Activated naive CD4-positive, alpha-beta T cell treated with anti-CD3 and anti-CD28 coated beads, Interleukin-2, amount 50 U/mL, for 16 hours (primary cell): ENCODE measurements around the gene ZER1.
"Not testable (repeated sequence)": the region's sequence is repeated elsewhere in the genome, so short reads cannot be mapped to it uniquely, and the experiment has no call there.

Experiments used
- DNase-seq: peaks from one replicate; pipeline ENCODE4 v3.0.0-alpha.2; 2020

The ZER1 gene

GRCh38 chr9:128786681-128787601, 15.2 kb upstream of the ZER1 start, which contains the start of gene TBC1D13:
Gene TBC1D13 (plus strand): TSS chr9:128787253. CDS start chr9:128787354, 101 bp downstream.
- peak; percentile 88 for DNase-seq

- no peak for DNase-seq
Observed at GRCh38 chr9:128785427-128785826, 13.7 kb upstream of the ZER1 start.

GRCh38 chr9:128782669-128783068, 10.9 kb upstream of the ZER1 start:
- no peak for DNase-seq

GRCh38 chr9:128781187-128782070, 9.7 kb upstream of the ZER1 start:
- no peak for DNase-seq

GRCh38 chr9:128780093-128780492, 8.4 kb upstream of the ZER1 start:
- DNase-seq = not testable (repeated sequence)

GRCh38 chr9:128774804-128775203, 3.1 kb upstream of the ZER1 start:
- DNase-seq = no peak

GRCh38 chr9:128773049-128773448, 1.3 kb upstream of the ZER1 start:
- DNase-seq = no peak

GRCh38 chr9:128771094-128771721, 519 bp downstream of the ZER1 start:
- no peak for DNase-seq

- no peak for DNase-seq
Observed at GRCh38 chr9:128770286-128771030, 1.3 kb downstream of the ZER1 start.

- no peak for DNase-seq
Observed at GRCh38 chr9:128768606-128769005, 3.1 kb downstream of the ZER1 start.

- DNase-seq = no peak
Observed at GRCh38 chr9:128765499-128765898, 6.2 kb downstream of the ZER1 start.

GRCh38 chr9:128764361-128764760, 7.4 kb downstream of the ZER1 start:
- DNase-seq = no peak

GRCh38 chr9:128762671-128763449, 8.9 kb downstream of the ZER1 start:
- DNase-seq = no peak

- no peak for DNase-seq
Observed at GRCh38 chr9:128757602-128758001, 14.1 kb downstream of the ZER1 start.

- no peak for DNase-seq
Observed at GRCh38 chr9:128753627-128754026, 18.1 kb downstream of the ZER1 start.

- no peak for DNase-seq
Observed at GRCh38 chr9:128750926-128751595, 20.7 kb downstream of the ZER1 start.

GRCh38 chr9:128747241-128747640, 24.5 kb downstream of the ZER1 start:
- no peak for DNase-seq

GRCh38 chr9:128743421-128743820, 28.3 kb downstream of the ZER1 start:
- DNase-seq = no peak

- no peak for DNase-seq
Observed at GRCh38 chr9:128742401-128742800, 29.3 kb downstream of the ZER1 start.

- no peak for DNase-seq
Observed at GRCh38 chr9:128735373-128735772, 36.4 kb downstream of the ZER1 start.

- DNase-seq = no peak
Observed at GRCh38 chr9:128733256-128733655, 38.5 kb downstream of the ZER1 start.
